Osteoblast (primary cell): ENCODE results near the gene HOXB6. TPM values are rescaled to one million over a fixed set of nuclear protein-coding genes. Genes with fewer than 3 reads are reported as not detected.

ENCODE experiments used
- DNase-seq: peaks from one replicate; pipeline ENCODE4 v3.0.0; 2011; ENCODE audit warnings: low spot score, mixed read lengths; ENCODE audit not compliant: insufficient read length; ENCODE audit errors: missing footprints
- H2AFZ ChIP-seq: 2 replicates; pipeline ENCODE4 v1.6.0; 2011; ENCODE audit warnings: mild to moderate bottlenecking, low read length
- H3K27ac ChIP-seq: 2 replicates; pipeline ENCODE4 v1.5.1; 2011; ENCODE audit warnings: mild to moderate bottlenecking, low read depth, low read length, moderate library complexity
- H3K27me3 ChIP-seq: 2 replicates; pipeline ENCODE4 v1.6.0; 2012; ENCODE audit warnings: mild to moderate bottlenecking, control low read depth, inconsistent platforms, low read length, moderate library complexity; ENCODE audit not compliant: insufficient read depth
- H3K36me3 ChIP-seq: 2 replicates; pipeline ENCODE4 v1.5.1; 2011; ENCODE audit warnings: mild to moderate bottlenecking, low read length, control low read depth, moderate library complexity; ENCODE audit not compliant: insufficient read depth
- H3K4me1 ChIP-seq: 2 replicates; pipeline ENCODE4 v1.5.1; 2011; ENCODE audit warnings: mild to moderate bottlenecking, low read length, control low read depth, moderate library complexity; ENCODE audit not compliant: insufficient read depth
- H3K4me2 ChIP-seq: 2 replicates; pipeline ENCODE4 v1.6.0; 2011; ENCODE audit warnings: mild to moderate bottlenecking, low read length; ENCODE audit not compliant: insufficient read depth
- H3K4me3 ChIP-seq: fragments of 200-600 bp; sonication (generic); 3 replicates; pipeline ENCODE4 v1.5.1; 2012; ENCODE audit warnings: mild to moderate bottlenecking, low read length, inconsistent platforms; ENCODE audit not compliant: insufficient read depth
- H3K79me2 ChIP-seq: 2 replicates; pipeline ENCODE4 v1.6.0; 2012; ENCODE audit warnings: mild to moderate bottlenecking, low read length, control low read depth, inconsistent platforms; ENCODE audit not compliant: insufficient read depth
- H3K9me3 ChIP-seq: 2 replicates; pipeline ENCODE4 v1.5.1; 2011; ENCODE audit warnings: low read depth, low read length, control low read depth
- H4K20me1 ChIP-seq: 2 replicates; pipeline ENCODE4 v1.6.0; 2012; ENCODE audit warnings: mild to moderate bottlenecking, low read length, control low read depth; ENCODE audit not compliant: insufficient read depth
- CTCF ChIP-seq: IDR thresholded peaks from 2 replicates; pipeline ENCODE4 v1.5.1; 2011; ENCODE audit warnings: mild to moderate bottlenecking, low read depth, low read length, moderate library complexity; ENCODE audit errors: extremely low read depth
- total RNA-seq: library from RNA; depleted of rRNA; stranded (reverse); fragments of >200 nt; gene quantifications from 2 replicates; pipeline ENCODE4 v1.2.3, GENCODE V29; 2012

Gene HOXB6
- total RNA-seq, 1 donor, result 0.72 TPM

GRCh38 chr17:48640858-48641180 lies 36.0 kb upstream of the HOXB6 start:
- peaks cover 100% of the 10 kb centered on the region for H3K27me3 ChIP-seq
- H3K9me3 ChIP-seq, result no peaks in the 10 kb centered on the region
- H3K36me3 ChIP-seq, result no peaks in the 10 kb centered on the region
- H4K20me1 ChIP-seq, result no peaks in the 10 kb centered on the region
- H3K4me2 ChIP-seq, result no peak overlapping the region
- no peaks in the 10 kb centered on the region for H3K79me2 ChIP-seq
- no peak overlapping the region for H3K27ac ChIP-seq
- TF ChIP-seq CTCF, result no peak
- no peak overlapping the region for H3K4me3 ChIP-seq
- H3K4me1 ChIP-seq, result no peaks in the 10 kb centered on the region
- DNase-seq, result peak; percentile 52
- H2AFZ ChIP-seq, result no peak overlapping the region

GRCh38 chr17:48639982-48640857 lies 35.4 kb upstream of the HOXB6 start:
- H3K36me3 ChIP-seq, result no peaks in the 10 kb centered on the region
- no peaks in the 10 kb centered on the region for H4K20me1 ChIP-seq
- H3K4me3 ChIP-seq, result no peak overlapping the region
- peak; percentile 63 for DNase-seq
- H2AFZ ChIP-seq, result no peak overlapping the region
- H3K27ac ChIP-seq, result no peak overlapping the region
- H3K4me2 ChIP-seq, result no peak overlapping the region
- no peaks in the 10 kb centered on the region for H3K79me2 ChIP-seq
- peaks cover 100% of the 10 kb centered on the region for H3K27me3 ChIP-seq
- H3K4me1 ChIP-seq, result no peaks in the 10 kb centered on the region
- no peak for TF ChIP-seq CTCF
- no peaks in the 10 kb centered on the region for H3K9me3 ChIP-seq

GRCh38 chr17:48639136-48639535 lies 34.4 kb upstream of the HOXB6 start:
- no peaks in the 10 kb centered on the region for H3K36me3 ChIP-seq

More at GRCh38 chr17:48639136-48639535, 34.4 kb upstream of the HOXB6 start:
- DNase-seq, result peak; percentile 11
- Histone ChIP-seq H3K27ac (no peak overlapping the region), H3K4me2 (no peak overlapping the region), H3K9me3 (no peaks in the 10 kb centered on the region), H2AFZ (no peak overlapping the region), H3K79me2 (no peaks in the 10 kb centered on the region), H3K27me3 (peaks cover 100% of the 10 kb centered on the region), H3K4me1 (no peaks in the 10 kb centered on the region), H4K20me1 (no peaks in the 10 kb centered on the region), H3K4me3 (no peak overlapping the region)
- TF ChIP-seq CTCF, result no peak
